ENCODE measurements around the gene VTI1A. TPM values are rescaled to one million over a fixed set of nuclear protein-coding genes. Genes with fewer than 3 reads are reported as not detected.
"Not testable (repeated sequence)": the region's sequence is repeated elsewhere in the genome, so short reads cannot be mapped to it uniquely, and the experiment has no call there.

The VTI1A gene
- total RNA-seq, 1 donor from 2014 or later = 34.6 TPM

DNA sequence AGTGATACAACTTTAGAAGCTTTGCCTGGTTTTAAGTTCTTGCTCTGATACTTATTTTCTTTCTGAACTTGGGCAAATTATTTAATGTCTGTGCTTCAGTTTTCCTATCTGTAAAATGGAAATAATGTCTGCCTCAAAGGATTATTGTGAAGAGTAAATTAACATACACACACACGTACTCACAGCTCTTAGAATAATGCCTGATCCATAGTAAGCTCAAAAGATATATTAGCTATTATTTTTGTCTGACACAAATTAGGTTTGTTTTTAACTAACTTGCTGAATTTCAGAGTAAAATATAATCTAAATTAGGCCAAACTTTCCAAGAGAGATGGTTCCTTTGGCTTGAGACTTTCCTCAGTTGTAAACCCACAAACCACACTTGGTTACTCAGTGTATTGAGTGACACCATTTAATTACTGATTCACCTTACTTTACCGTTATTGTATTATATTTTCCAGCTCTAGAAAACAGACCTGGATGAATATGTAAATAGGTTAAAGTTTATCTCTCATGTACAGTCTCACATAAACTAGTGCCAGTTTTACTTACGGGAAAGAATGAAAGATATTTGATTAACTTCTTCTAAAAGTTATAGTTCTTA, 50.4 kb downstream of the VTI1A start:
- Mint-ChIP-seq H3K4me1 (peaks cover 6% of the 10 kb centered on the region), H3K36me3 (no peaks in the 10 kb centered on the region), H3K9me3 (no peaks in the 10 kb centered on the region), H3K27ac (no peak overlapping the region), H3K27me3 (ENCODE audit: low read depth) (no peaks in the 10 kb centered on the region), H3K4me3 (no peak overlapping the region)
- DNase-seq (ENCODE audit: low spot score in 2 of 2, unreplicated experiment in 2 of 2) = no peak
- TF ChIP-seq, protein P1, sequence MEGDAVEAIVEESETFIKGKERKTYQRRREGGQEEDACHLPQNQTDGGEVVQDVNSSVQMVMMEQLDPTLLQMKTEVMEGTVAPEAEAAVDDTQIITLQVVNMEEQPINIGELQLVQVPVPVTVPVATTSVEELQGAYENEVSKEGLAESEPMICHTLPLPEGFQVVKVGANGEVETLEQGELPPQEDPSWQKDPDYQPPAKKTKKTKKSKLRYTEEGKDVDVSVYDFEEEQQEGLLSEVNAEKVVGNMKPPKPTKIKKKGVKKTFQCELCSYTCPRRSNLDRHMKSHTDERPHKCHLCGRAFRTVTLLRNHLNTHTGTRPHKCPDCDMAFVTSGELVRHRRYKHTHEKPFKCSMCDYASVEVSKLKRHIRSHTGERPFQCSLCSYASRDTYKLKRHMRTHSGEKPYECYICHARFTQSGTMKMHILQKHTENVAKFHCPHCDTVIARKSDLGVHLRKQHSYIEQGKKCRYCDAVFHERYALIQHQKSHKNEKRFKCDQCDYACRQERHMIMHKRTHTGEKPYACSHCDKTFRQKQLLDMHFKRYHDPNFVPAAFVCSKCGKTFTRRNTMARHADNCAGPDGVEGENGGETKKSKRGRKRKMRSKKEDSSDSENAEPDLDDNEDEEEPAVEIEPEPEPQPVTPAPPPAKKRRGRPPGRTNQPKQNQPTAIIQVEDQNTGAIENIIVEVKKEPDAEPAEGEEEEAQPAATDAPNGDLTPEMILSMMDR (IDR thresholded peaks at IDR 0.05; ENCODE audit: unreplicated experiment) = no peak

- no peak overlapping the region for H3K4me3 Mint-ChIP-seq
- no peaks in the 10 kb centered on the region for H3K27me3 Mint-ChIP-seq (ENCODE audit: low read depth)
- H3K27ac Mint-ChIP-seq = no peak overlapping the region
- TF ChIP-seq, protein P1 (IDR thresholded peaks at IDR 0.05; ENCODE audit: unreplicated experiment) = no peak
- H3K9me3 Mint-ChIP-seq = no peaks in the 10 kb centered on the region
- H3K36me3 Mint-ChIP-seq = no peaks in the 10 kb centered on the region
- no peak for DNase-seq (ENCODE audit: low spot score in 2 of 2, unreplicated experiment in 2 of 2)
- H3K4me1 Mint-ChIP-seq = peaks cover 6% of the 10 kb centered on the region
These were observed 51.8 kb downstream of the VTI1A start for GRCh38 chr10:112498806-112499205.

- H3K9me3 Mint-ChIP-seq; H3K27ac Mint-ChIP-seq; H3K36me3 Mint-ChIP-seq; H3K4me3 Mint-ChIP-seq; H3K4me1 Mint-ChIP-seq; DNase-seq (ENCODE audit: low spot score in 2 of 2, unreplicated experiment in 2 of 2); H3K27me3 Mint-ChIP-seq (ENCODE audit: low read depth): not testable (repeated sequence)
These were observed 53.0 kb downstream of the VTI1A start for GRCh38 chr10:112499985-112500384.

DNA sequence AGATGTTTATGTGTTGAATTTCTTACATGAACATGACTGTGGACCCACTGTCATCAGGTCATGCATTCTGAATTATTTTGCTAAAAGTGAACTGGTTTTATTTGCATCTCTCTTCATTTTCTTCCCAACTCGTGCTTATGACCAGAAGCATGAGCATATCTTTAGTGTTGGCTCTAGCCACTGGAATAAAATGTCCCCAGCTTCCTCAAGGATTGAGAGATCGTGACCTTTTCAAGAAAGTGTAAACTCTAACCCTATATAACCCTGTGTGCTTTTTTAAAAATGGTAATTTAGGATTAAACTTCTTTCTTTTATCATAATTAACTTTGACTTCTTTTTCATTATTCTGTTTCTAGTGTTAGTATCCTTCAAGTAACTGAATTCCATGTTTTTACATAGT, 55.5 kb downstream of the VTI1A start:
- no peak overlapping the region for H3K27ac Mint-ChIP-seq
- H3K9me3 Mint-ChIP-seq = no peaks in the 10 kb centered on the region
- H3K4me1 Mint-ChIP-seq = peaks cover 13% of the 10 kb centered on the region
- H3K4me3 Mint-ChIP-seq = no peak overlapping the region
- H3K36me3 Mint-ChIP-seq = no peaks in the 10 kb centered on the region
- DNase-seq (ENCODE audit: low spot score in 2 of 2, unreplicated experiment in 2 of 2) = no peak
- H3K27me3 Mint-ChIP-seq (ENCODE audit: low read depth) = no peaks in the 10 kb centered on the region
- TF ChIP-seq, protein P1 (IDR thresholded peaks at IDR 0.05; ENCODE audit: unreplicated experiment) = no peak

- H3K9me3 Mint-ChIP-seq = no peaks in the 10 kb centered on the region
- TF ChIP-seq, protein P1 (IDR thresholded peaks at IDR 0.05; ENCODE audit: unreplicated experiment) = no peak
- H3K4me1 Mint-ChIP-seq = peaks cover 23% of the 10 kb centered on the region
- DNase-seq (ENCODE audit: low spot score in 2 of 2, unreplicated experiment in 2 of 2) = no peak
- H3K4me3 Mint-ChIP-seq = no peak overlapping the region
- H3K36me3 Mint-ChIP-seq = no peaks in the 10 kb centered on the region
- H3K27me3 Mint-ChIP-seq (ENCODE audit: low read depth) = no peaks in the 10 kb centered on the region
- no peak overlapping the region for H3K27ac Mint-ChIP-seq
These were observed 56.6 kb downstream of the VTI1A start for GRCh38 chr10:112503643-112504042.

DNA sequence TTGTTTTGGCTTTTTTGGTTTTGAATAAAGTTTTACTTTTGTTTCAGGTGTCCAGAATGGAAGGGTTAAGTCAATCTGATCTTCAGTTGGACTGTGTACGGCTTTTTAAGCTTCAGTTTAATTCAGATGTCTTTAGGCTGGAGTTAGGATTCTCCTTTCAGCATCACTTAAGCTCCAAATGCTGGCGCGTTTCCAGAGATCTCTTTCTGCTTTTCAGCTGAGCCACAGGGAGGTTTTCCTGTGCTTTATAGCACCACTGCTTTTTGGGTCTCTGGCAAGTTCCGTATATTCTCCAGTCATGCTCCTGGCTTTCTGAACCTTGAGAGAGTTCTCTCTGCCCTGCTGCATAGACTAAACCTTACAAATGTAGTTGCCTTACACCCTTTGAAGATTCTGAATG, 60.0 kb downstream of the VTI1A start:
- no peaks in the 10 kb centered on the region for H3K9me3 Mint-ChIP-seq
- TF ChIP-seq, protein P1 (IDR thresholded peaks at IDR 0.05; ENCODE audit: unreplicated experiment) = no peak
- no peak overlapping the region for H3K4me3 Mint-ChIP-seq
- H3K36me3 Mint-ChIP-seq = peaks cover 4% of the 10 kb centered on the region
- DNase-seq (ENCODE audit: low spot score in 2 of 2, unreplicated experiment in 2 of 2) = no peak
- H3K27me3 Mint-ChIP-seq (ENCODE audit: low read depth) = no peaks in the 10 kb centered on the region
- peaks cover 25% of the 10 kb centered on the region for H3K4me1 Mint-ChIP-seq
- H3K27ac Mint-ChIP-seq = no peak overlapping the region
